Stimulated activated CD4-positive, alpha-beta T cell treated with anti-CD3 and anti-CD28 coated beads, Interleukin-12 subunit alpha, Interleukin-12 subunit beta, amount 100 ng/mL, for 48 hours (primary cell): ENCODE measurements around the gene FAM83D.

Experiments
- DNase-seq, 3 donors: peaks; one replicate each; pipeline ENCODE4 v3.0.0-alpha.2; 2020; ENCODE audit warnings: low read depth in 2 of 3, low spot score in 1 of 3

FAM83D gene

GRCh38 chr20:38999965-39000910 is 74.0 kb downstream of the FAM83D start:
- DNase-seq = no peak
